ENCODE measurements around the gene GPR161. TPM values are rescaled to one million over a fixed set of nuclear protein-coding genes. Genes with fewer than 3 reads are reported as not detected.
"Not testable (repeated sequence)": the region's sequence is repeated elsewhere in the genome, so short reads cannot be mapped to it uniquely, and the experiment has no call there.

GPR161 gene
- total RNA-seq, 1 donor: 0.10 TPM

- Histone ChIP-seq H3K27me3 (ENCODE audit: insufficient read depth, low read length) (no peaks in the 10 kb centered on the region), H3K9me3 (ENCODE audit: low read depth, low read length) (no peaks in the 10 kb centered on the region), H3K4me3 (ENCODE audit: low read length) (no peak overlapping the region), H3K4me1 (ENCODE audit: insufficient read depth, low read length) (no peaks in the 10 kb centered on the region)
Observed at GRCh38 chr1:168064216-168064615, 72.5 kb downstream of the GPR161 start.

GRCh38 chr1:168057921-168058320 is 78.8 kb downstream of the GPR161 start:
- Histone ChIP-seq H3K4me3 (ENCODE audit: low read length) (no peak overlapping the region), H3K27me3 (ENCODE audit: insufficient read depth, low read length) (no peaks in the 10 kb centered on the region), H3K4me1 (ENCODE audit: insufficient read depth, low read length) (peaks cover 10% of the 10 kb centered on the region), H3K9me3 (ENCODE audit: low read depth, low read length) (no peaks in the 10 kb centered on the region)

DNA sequence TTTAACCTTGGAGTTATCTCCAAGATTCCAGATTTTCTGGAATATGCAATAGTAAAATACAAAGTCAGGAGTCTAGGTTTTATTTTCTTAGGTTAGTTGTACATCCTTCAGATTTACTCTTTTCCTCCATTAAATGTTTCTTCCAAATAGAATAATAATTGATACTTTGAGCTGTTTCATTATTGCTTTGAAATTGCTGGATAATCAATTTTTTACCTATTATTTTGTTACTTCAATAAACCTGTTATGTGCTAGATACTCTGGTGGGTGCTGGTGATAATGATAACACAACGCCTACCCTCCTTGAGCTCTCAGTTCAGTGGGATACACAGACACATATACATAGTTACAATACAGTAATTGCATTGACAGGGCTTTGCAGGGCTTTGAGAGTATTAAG is 79.4 kb downstream of the GPR161 start:
- no peaks in the 10 kb centered on the region for H3K9me3 ChIP-seq (ENCODE audit: low read depth, low read length)
- no peaks in the 10 kb centered on the region for H3K27me3 ChIP-seq (ENCODE audit: insufficient read depth, low read length)
- no peak overlapping the region for H3K4me3 ChIP-seq (ENCODE audit: low read length)
- peaks cover 10% of the 10 kb centered on the region for H3K4me1 ChIP-seq (ENCODE audit: insufficient read depth, low read length)

DNA sequence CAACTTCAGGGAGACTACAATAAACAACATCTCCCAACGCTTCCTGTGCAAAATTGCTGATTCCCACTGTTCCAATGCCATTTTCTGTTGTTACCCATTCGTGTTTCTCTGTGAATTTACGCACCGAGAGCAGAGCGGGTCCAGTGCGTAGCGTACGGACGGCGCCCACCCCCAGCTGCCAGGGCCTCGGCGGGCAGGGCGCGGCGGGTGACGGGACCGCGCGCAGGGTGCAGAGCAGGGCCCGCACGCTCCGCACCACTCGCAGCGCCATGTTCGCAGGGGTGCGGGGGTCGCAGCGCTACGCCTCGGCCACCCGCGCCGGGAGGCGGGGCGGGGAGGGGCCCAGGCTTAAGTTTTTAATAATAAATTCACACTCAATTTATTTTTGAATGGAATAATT is 80.6 kb downstream of the GPR161 start:
- H3K9me3 ChIP-seq (ENCODE audit: low read depth, low read length); H3K4me3 ChIP-seq (ENCODE audit: low read length); H3K4me1 ChIP-seq (ENCODE audit: insufficient read depth, low read length); H3K27me3 ChIP-seq (ENCODE audit: insufficient read depth, low read length): not testable (repeated sequence)

DNA sequence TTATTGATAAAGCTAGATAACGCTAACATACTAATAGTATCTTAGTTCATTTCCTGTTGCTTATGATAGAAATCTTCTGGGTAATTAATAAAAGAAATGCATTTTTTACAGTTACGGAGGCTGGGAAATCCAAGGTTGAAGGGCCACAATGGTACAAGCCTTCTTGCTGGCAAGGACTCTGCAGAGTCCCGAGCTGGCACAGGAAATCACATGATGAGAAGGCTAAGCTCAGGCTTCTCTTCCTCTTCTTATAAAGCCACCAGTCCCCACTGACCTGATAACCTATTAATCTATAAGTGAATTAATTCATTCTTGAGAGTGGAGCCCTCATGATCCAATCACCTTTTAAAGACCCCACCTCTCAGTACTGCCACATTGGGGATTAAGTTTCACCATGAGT is 82.6 kb downstream of the GPR161 start:
- Histone ChIP-seq H3K4me1 (ENCODE audit: insufficient read depth, low read length) (peaks cover 10% of the 10 kb centered on the region), H3K27me3 (ENCODE audit: insufficient read depth, low read length) (no peaks in the 10 kb centered on the region), H3K4me3 (ENCODE audit: low read length) (no peak overlapping the region), H3K9me3 (ENCODE audit: low read depth, low read length) (no peaks in the 10 kb centered on the region)

GRCh38 chr1:168053681-168054080 is 83.0 kb downstream of the GPR161 start:
- H3K27me3 ChIP-seq (ENCODE audit: insufficient read depth, low read length): no peaks in the 10 kb centered on the region
- H3K9me3 ChIP-seq (ENCODE audit: low read depth, low read length): no peaks in the 10 kb centered on the region
- peaks cover 10% of the 10 kb centered on the region for H3K4me1 ChIP-seq (ENCODE audit: insufficient read depth, low read length)
- no peak overlapping the region for H3K4me3 ChIP-seq (ENCODE audit: low read length)

DNA sequence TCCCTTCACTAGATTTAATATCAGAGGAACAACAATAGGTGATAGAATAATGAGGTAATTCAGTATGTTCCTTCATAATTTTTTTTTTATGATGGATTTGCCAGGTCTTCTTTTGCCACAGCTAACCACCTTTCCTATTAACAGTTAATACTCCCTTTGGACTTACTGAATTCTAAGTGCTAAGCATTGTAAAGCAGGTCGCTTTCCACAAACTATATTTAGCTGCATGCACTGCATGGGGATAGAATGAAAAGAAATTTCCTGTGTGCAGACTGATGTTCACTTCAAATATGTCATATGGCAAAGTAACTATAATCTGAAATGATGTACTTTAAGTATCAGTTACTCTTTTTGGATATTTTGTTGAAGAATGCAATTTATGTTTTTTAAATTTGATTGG is 85.8 kb downstream of the GPR161 start:
- H3K4me1 ChIP-seq (ENCODE audit: insufficient read depth, low read length): peaks cover 10% of the 10 kb centered on the region
- H3K4me3 ChIP-seq (ENCODE audit: low read length): no peak overlapping the region
- H3K27me3 ChIP-seq (ENCODE audit: insufficient read depth, low read length): no peaks in the 10 kb centered on the region
- H3K9me3 ChIP-seq (ENCODE audit: low read depth, low read length): no peaks in the 10 kb centered on the region

DNA sequence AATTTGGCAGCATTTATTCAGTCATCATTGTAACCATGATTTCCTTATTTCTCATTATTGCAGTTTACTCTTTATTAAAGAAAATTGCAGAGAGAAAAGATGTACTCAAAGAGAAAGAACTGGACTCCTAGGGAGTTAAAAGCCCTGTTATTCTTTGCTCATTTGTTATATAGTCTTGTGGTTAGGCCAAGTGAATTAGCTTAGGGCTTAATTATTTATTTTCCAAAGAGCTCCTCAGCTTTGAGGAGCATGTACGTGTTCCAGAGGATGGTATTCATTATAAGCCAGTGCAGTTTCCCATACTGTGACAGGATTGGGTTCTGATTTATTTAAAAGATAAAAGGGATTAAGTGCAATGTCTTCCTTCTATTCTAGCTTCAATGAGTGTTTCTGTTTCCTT is 86.4 kb downstream of the GPR161 start:
- Histone ChIP-seq H3K4me3 (ENCODE audit: low read length) (no peak overlapping the region), H3K9me3 (ENCODE audit: low read depth, low read length) (no peaks in the 10 kb centered on the region), H3K4me1 (ENCODE audit: insufficient read depth, low read length) (peaks cover 10% of the 10 kb centered on the region), H3K27me3 (ENCODE audit: insufficient read depth, low read length) (no peaks in the 10 kb centered on the region)

DNA sequence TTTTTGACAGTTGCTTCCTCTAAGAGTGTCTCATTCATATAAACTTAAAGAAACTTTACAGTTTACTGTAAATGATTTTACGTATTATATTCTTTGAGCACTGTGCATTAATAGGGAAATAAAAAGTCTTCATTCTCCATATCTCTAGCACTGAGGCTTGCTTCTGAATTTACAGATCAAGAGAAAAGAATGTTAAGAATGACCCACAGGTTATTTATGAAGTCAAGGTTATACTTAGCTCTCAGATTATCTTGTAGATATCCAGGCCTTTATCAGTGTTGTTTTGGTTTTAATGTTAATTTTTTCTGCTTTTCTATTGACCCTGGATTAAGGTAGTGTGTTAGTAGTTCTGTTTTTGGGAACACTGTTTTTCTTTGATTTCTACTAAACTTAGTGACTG is 91.4 kb downstream of the GPR161 start:
- no peaks in the 10 kb centered on the region for H3K4me1 ChIP-seq (ENCODE audit: insufficient read depth, low read length)
- no peaks in the 10 kb centered on the region for H3K27me3 ChIP-seq (ENCODE audit: insufficient read depth, low read length)
- H3K4me3 ChIP-seq (ENCODE audit: low read length): no peak overlapping the region
- no peaks in the 10 kb centered on the region for H3K9me3 ChIP-seq (ENCODE audit: low read depth, low read length)

DNA sequence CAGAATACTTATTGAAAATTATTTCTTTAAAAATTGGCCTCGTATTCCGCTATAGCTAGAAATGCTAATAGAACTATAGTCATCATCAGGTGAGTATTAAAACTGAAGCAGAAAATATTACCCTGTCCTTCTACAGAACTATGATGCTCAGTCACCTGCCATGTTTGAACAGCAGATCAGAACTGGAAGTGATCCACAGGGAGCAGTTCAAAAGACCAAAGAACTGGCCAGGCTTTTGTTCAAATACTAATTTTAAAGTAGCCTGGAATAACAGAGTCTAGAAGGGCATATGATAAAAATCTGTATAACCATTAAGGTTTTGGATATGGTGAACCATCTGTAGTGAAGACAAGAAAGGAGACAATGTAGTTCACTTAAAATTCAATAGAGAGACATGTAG is 94.4 kb downstream of the GPR161 start:
- Histone ChIP-seq H3K9me3 (ENCODE audit: low read depth, low read length) (no peaks in the 10 kb centered on the region), H3K27me3 (ENCODE audit: insufficient read depth, low read length) (no peaks in the 10 kb centered on the region), H3K4me3 (ENCODE audit: low read length) (no peak overlapping the region), H3K4me1 (ENCODE audit: insufficient read depth, low read length) (no peaks in the 10 kb centered on the region)

DNA sequence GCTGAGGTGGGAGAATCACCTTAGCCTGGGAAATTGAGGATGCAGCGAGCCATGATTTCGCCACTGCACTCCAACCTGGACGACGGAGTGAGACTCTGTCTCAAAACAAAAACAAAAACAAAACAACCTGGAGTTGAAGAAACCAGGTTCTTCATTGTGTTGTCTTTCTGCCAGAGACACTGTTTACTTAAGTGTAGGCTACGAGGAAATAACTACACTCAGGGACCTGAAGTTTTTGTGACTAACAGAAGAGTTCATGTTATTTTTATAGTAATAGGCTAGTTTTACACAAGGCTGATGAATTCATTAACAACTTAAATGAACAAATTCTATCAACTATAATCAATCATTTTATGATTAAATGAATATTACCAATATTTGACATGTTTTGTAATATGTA is 101.4 kb downstream of the GPR161 start:
- Histone ChIP-seq H3K4me1 (ENCODE audit: insufficient read depth, low read length) (no peaks in the 10 kb centered on the region), H3K9me3 (ENCODE audit: low read depth, low read length) (no peaks in the 10 kb centered on the region), H3K27me3 (ENCODE audit: insufficient read depth, low read length) (no peaks in the 10 kb centered on the region), H3K4me3 (ENCODE audit: low read length) (no peak overlapping the region)

DNA sequence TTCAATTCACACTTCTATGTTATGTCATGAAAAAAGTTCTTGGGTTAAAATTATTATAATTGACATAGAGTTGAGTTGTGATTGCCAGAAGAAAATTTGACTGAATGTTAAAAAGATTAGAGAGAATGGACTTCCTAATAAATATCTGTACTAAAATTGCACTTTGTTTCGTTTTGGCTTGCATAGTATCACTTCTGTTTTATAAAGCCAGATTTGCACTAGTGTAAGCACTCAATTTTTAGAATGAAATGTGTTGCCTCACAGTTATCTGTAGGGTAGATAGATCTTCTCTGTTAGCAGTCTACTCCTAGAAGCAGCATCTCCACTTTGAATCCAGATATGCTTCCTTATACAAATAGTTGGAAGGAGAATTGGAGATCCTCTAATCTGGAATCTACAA is 104.7 kb downstream of the GPR161 start:
- Histone ChIP-seq H3K4me1 (ENCODE audit: insufficient read depth, low read length) (no peaks in the 10 kb centered on the region), H3K9me3 (ENCODE audit: low read depth, low read length) (no peaks in the 10 kb centered on the region), H3K4me3 (ENCODE audit: low read length) (no peak overlapping the region), H3K27me3 (ENCODE audit: insufficient read depth, low read length) (no peaks in the 10 kb centered on the region)

- H3K4me1 ChIP-seq (ENCODE audit: insufficient read depth, low read length): no peaks in the 10 kb centered on the region
- H3K4me3 ChIP-seq (ENCODE audit: low read length): no peak overlapping the region
- no peaks in the 10 kb centered on the region for H3K9me3 ChIP-seq (ENCODE audit: low read depth, low read length)
- H3K27me3 ChIP-seq (ENCODE audit: insufficient read depth, low read length): no peaks in the 10 kb centered on the region
Observed at GRCh38 chr1:168031627-168032026, 105.1 kb downstream of the GPR161 start.

DNA sequence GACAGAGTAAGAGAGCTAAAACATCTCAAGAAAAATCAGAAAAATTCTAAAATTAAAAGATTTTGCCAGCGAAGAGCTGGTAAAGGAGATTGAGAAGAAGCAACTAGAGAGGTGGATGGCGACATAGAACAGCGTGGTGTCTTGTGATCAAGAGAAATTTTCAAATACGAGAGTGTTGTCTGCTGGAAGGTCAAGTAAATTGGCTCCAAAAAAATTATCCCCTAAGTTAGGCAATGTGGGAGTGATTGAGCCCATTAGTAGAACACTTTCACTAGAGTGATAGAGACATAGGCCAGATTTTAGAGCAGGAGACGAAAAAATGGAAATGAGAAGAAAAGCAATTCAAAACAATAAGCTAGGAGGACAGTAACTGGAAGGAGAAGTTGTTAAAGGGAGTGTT is 105.5 kb downstream of the GPR161 start:
- H3K27me3 ChIP-seq (ENCODE audit: insufficient read depth, low read length): no peaks in the 10 kb centered on the region
- H3K9me3 ChIP-seq (ENCODE audit: low read depth, low read length): no peaks in the 10 kb centered on the region
- no peaks in the 10 kb centered on the region for H3K4me1 ChIP-seq (ENCODE audit: insufficient read depth, low read length)
- H3K4me3 ChIP-seq (ENCODE audit: low read length): no peak overlapping the region

Measured in mononuclear cell (primary cell).